ENCODE results near the gene KLF16. TPM values are rescaled to one million over a fixed set of nuclear protein-coding genes. Genes with fewer than 3 reads are reported as not detected.

KLF16 gene
- total RNA-seq (2013; cell fraction: nucleolus; rRNA removed): 4.1 and 5.1 TPM in 2 replicates
- total RNA-seq (2014; rRNA removed): 5.4 and 6.2 TPM in 2 replicates
- 2.2 and 2.6 TPM in 2 replicates for total RNA-seq (2014; rRNA removed; fragmentation: Illumina TruSeq; extraction: Trizol)
- total RNA-seq (2021): 37.6 and 41.2 TPM in 2 replicates
- polyA plus RNA-seq (2011; ENCODE audit: low read depth): 2.1 TPM
- 0.89 and 1.6 TPM in 2 replicates for polyA plus RNA-seq (2011; rRNA removed)
- polyA plus RNA-seq (2011; cell fraction: cytosol; rRNA removed): 4.1 and 7.5 TPM in 2 replicates
- 11.3 and 26.9 TPM in 2 replicates for polyA plus RNA-seq (2011; cell fraction: nucleus; rRNA removed)
- 9.1 and 13.8 TPM in 2 replicates for polyA plus RNA-seq (2012)
- polyA plus RNA-seq (2014; fragmentation: Illumina TruSeq; extraction: Trizol): 0.57 and 2.6 TPM in 2 replicates
- polyA plus RNA-seq (2014; fragmentation: Nextera tagmentation; extraction: Ambion mirVana): under 1 TPM; 0.03 to 0.24 TPM
- polyA plus RNA-seq (2014; rRNA removed): 13.4 and 13.7 TPM in 2 replicates
- 1 to 10 TPM; 2.1 to 2.5 TPM for polyA plus RNA-seq (2016; fragmentation: Nextera tagmentation; extraction: Ambion mirVana)
- polyA minus RNA-seq (2011; rRNA and poly(A)+ RNA removed): 0.59 and 1.9 TPM in 2 replicates
- polyA minus RNA-seq (2011; cell fraction: cytosol; rRNA and poly(A)+ RNA removed): 4.9 and 7.4 TPM in 2 replicates
- polyA minus RNA-seq (2011; cell fraction: nucleus; rRNA and poly(A)+ RNA removed): 1.5 and 6.3 TPM in 2 replicates
- percentile 66 among the genes with signal in this experiment for Bru-seq, nascent RNA
- percentile 70 among the genes with signal in this experiment for BruChase-seq, experiment 1, labeled RNA remaining after a 6-hour chase
- BruChase-seq, experiment 2, labeled RNA remaining after a 2-hour chase: percentile 83 among the genes with signal in this experiment
- long read RNA-seq, experiment 1: 0 reads
- long read RNA-seq, experiment 2: 0 reads

GRCh38 chr19:1863328-1863637 is at the start of gene KLF16:
KLF16 (minus strand) TSS chr19:1863579; CDS start chr19:1863497, 82 bp downstream.
- Histone ChIP-seq H3K79me2 (ENCODE audit: control insufficient read depth, insufficient read depth, low read length) (peaks cover 49% of the 10 kb centered on the region), H3K36me3 (ENCODE audit: control insufficient read depth in 2 of 2, insufficient read depth in 2 of 2, low read length in 1 of 2) (no peaks in the 10 kb centered on the region), H3K9me3 (replicated peaks; ENCODE audit: control insufficient read depth, insufficient read depth, low read length) (no peaks in the 10 kb centered on the region), H2AFZ (ENCODE audit: control insufficient read depth, low read depth, low read length) (peak within 1 kb of the TSS; percentile 77), H4K20me1 (ENCODE audit: control insufficient read depth, insufficient read depth) (peaks cover 7% of the 10 kb centered on the region; the same call in 1 of the 2 replicates), H3K4me1 (ENCODE audit: control insufficient read depth, insufficient read depth, low read length) (peaks cover 8% of the 10 kb centered on the region), H3K4me2 (ENCODE audit: control insufficient read depth, insufficient read depth) (peak within 1 kb of the TSS; percentile 81), H3K27ac (ENCODE audit: control insufficient read depth, insufficient read depth) (peak within 1 kb of the TSS; percentile 95), H3K4me3 (peak within 1 kb of the TSS; percentile 94), H3K9ac (ENCODE audit: control insufficient read depth, insufficient read depth, low read length) (peak within 1 kb of the TSS; percentile 96), H3K27me3 (replicated peaks in 1 of 2; ENCODE audit: control insufficient read depth in 2 of 2, insufficient read depth in 2 of 2, low read length in 1 of 2) (no peaks in the 10 kb centered on the region)
- ChIA-PET RAD21 (ENCODE audit: unreplicated experiment) (no interaction called here), CTCF (no interaction called here), POLR2A (no interaction called here), SMC1A (ENCODE audit: uncharacterized antibody, unreplicated experiment) (no interaction called here)
- FAIRE-seq: no peak
- intact Hi-C loops (cut with micrococcal nuclease; ENCODE audit: unreplicated experiment) (no loop called here), in situ Hi-C loops (cut with MboI) (loop anchor here (25.0 kb wide), 1 partner anchor 1499 kb away; the partner anchor contains the start of gene NFIC)
- TF ChIP-seq IKZF1 (conservative IDR thresholded peaks at IDR 0.05) (peak; percentile 70; the same call in 1 of the 2 replicates), BHLHE40 (IDR thresholded peaks at IDR 0.05; ENCODE audit: borderline replicate concordance in 1 of 2, low read depth in 2 of 2, low read length in 1 of 2) (peak in 1 of 2 experiments; percentile 17; a peak in 2 of 4 replicates), DPF2 (IDR thresholded peaks at IDR 0.05) (0 out of 2 replicates have a peak, but pooled peaks have one; percentile 7), TAF1 (IDR thresholded peaks at IDR 0.05; ENCODE audit: borderline replicate concordance, low read depth, low read length) (peak; percentile 21; the same call in 1 of the 2 replicates), POLR2AphosphoS5 (IDR thresholded peaks at IDR 0.05; ENCODE audit: low read length) (peak; percentile 78; the same call in 1 of the 2 replicates), CREB1 (IDR thresholded peaks at IDR 0.05; ENCODE audit: low read depth) (no peak), PKNOX1 (IDR thresholded peaks at IDR 0.05) (no peak), POLR2A (IDR thresholded peaks at IDR 0.05; ENCODE audit: low read depth, low read length) (peak; percentile 81)
- WGBS (ENCODE audit: insufficient coverage, insufficient replicate concordance, low lambda C conversion rate, missing lambda C conversion rate): 0% methylated on average over 20 of the region's 63 CpGs
- DNase-seq (ENCODE audit: low read depth, low spot score): no peak
- ATAC-seq: no peak
- no TSS peak for BruUV-seq (replicated peaks)
